Testis (tissue), 3 donors: ENCODE measurements around the gene KIF21B. TPM values are rescaled to one million over a fixed set of nuclear protein-coding genes. Genes with fewer than 3 reads are reported as not detected.
A peak's percentile ranks its signal among the peaks of the same experiment; 100 is the strongest.

ENCODE experiments used
- DNase-seq: peaks from one replicate; pipeline ENCODE4 v3.0.0-alpha.2; 2019
- H3K27ac ChIP-seq, 2 donors: fragments of 200-600 bp; sonication (generic); one replicate each; pipeline ENCODE4 v1.5.1; 2019
- H3K27me3 ChIP-seq: fragments of 200-600 bp; sonication (generic); one replicate; pipeline ENCODE4 v1.5.1; 2019
- H3K36me3 ChIP-seq: fragments of 200-600 bp; sonication (generic); one replicate; pipeline ENCODE4 v1.5.1; 2017; ENCODE audit warnings: low read depth; ENCODE audit errors: missing control alignments
- H3K4me1 ChIP-seq: fragments of 200-600 bp; sonication (generic); one replicate; pipeline ENCODE4 v1.5.1; 2019
- H3K4me3 ChIP-seq, 2 donors: fragments of 200-600 bp; sonication (generic); one replicate each; pipeline ENCODE4 v1.5.1; 2017 to 2019
- H3K9me3 ChIP-seq: fragments of 200-600 bp; sonication (generic); one replicate; pipeline ENCODE4 v1.5.1; 2017
- POLR2A ChIP-seq: fragments of 450-650 bp; IDR thresholded peaks from one replicate; pipeline ENCODE4 v1.6.1; 2017; ENCODE audit warnings: antibody characterized with exemption, mild to moderate bottlenecking, moderate library complexity
- WGBS, 2 donors: methylation state at CpG; one replicate each; pipeline ENCODE4 v1.1.5; 2018; 5-methylcytosine and 5-hydroxymethylcytosine counted together
- intact Hi-C: fragments of 100-400 bp; cut with DNase I; formaldehyde crosslinking; loops from one replicate; pipeline ENCODE4 v1.15.1; 2023; ENCODE audit warnings: low total_unique reads
- polyA plus RNA-seq: library from polyadenylated mRNA; stranded (reverse); fragments of 350-450 nt; fragmentation: Illumina TruSeq; extraction: RNeasy Lipid Tissue Mini Kit (QIAGEN cat#74804); gene quantifications from one replicate; pipeline ENCODE4 v1.2.3, GENCODE V29; 2014; ENCODE audit warnings: low read depth, low replicate concordance; ENCODE audit not compliant: insufficient read depth
- total RNA-seq, 2 donors: library from RNA; depleted of rRNA; stranded (reverse); fragments of >200 nt; gene quantifications; one replicate each; pipeline ENCODE4 v1.2.3, GENCODE V29; 2016
- TF ChIP-seq, protein P1 (sequence below), 3 experiments: fragments of 450-650 bp in 2 of 3; fragments of 200-600 bp in 1 of 3; sonication (generic) in 1 of 3; IDR thresholded peaks; one replicate each; pipeline ENCODE4 v1.5.1; 2016 to 2019; ENCODE audit warnings: antibody characterized with exemption in 3 of 3, mild to moderate bottlenecking in 2 of 3, moderate library complexity in 1 of 3

Gene KIF21B
- total and polyA plus RNA-seq, 3 donors from 2014 or later, result 23.3 to 32.7 (median 32.3) TPM

DNA sequence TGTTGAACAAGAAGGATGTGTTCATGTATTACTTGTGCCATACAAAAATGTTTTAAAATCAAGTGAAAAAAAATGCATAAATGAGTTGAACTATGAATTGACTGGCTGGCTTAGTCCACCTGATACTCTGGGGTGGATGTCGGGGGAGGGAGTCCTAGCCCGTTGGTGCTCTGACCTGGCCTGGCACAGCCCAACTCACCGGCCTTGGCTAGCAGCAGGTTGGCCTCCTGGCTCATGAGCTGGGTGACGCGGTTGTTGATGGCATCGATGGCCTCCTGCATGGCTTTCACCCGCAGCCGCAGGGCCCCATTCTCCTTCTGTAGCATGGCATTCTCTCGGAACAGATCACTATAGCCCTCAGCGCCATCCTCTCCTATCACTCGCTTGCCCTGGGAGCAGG is 21.6 kb downstream of the KIF21B start:
- H3K4me1 ChIP-seq, result no peaks in the 10 kb centered on the region
- no peaks in the 10 kb centered on the region for H3K27me3 ChIP-seq
- WGBS, 2 donors, result 82 to 85% methylated on average over 5 to 11 of the region's 11 CpGs
- no peak for DNase-seq
- H3K9me3 ChIP-seq, result no peaks in the 10 kb centered on the region
- intact Hi-C loops, result no loop called here
- H3K4me3 ChIP-seq, result no peak overlapping the region
- H3K36me3 ChIP-seq, result no peaks in the 10 kb centered on the region
- TF ChIP-seq, protein P1, sequence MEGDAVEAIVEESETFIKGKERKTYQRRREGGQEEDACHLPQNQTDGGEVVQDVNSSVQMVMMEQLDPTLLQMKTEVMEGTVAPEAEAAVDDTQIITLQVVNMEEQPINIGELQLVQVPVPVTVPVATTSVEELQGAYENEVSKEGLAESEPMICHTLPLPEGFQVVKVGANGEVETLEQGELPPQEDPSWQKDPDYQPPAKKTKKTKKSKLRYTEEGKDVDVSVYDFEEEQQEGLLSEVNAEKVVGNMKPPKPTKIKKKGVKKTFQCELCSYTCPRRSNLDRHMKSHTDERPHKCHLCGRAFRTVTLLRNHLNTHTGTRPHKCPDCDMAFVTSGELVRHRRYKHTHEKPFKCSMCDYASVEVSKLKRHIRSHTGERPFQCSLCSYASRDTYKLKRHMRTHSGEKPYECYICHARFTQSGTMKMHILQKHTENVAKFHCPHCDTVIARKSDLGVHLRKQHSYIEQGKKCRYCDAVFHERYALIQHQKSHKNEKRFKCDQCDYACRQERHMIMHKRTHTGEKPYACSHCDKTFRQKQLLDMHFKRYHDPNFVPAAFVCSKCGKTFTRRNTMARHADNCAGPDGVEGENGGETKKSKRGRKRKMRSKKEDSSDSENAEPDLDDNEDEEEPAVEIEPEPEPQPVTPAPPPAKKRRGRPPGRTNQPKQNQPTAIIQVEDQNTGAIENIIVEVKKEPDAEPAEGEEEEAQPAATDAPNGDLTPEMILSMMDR (IDR thresholded peaks at IDR 0.05), result no peak
- no peak for TF ChIP-seq POLR2A
- no peak overlapping the region for H3K27ac ChIP-seq

DNA sequence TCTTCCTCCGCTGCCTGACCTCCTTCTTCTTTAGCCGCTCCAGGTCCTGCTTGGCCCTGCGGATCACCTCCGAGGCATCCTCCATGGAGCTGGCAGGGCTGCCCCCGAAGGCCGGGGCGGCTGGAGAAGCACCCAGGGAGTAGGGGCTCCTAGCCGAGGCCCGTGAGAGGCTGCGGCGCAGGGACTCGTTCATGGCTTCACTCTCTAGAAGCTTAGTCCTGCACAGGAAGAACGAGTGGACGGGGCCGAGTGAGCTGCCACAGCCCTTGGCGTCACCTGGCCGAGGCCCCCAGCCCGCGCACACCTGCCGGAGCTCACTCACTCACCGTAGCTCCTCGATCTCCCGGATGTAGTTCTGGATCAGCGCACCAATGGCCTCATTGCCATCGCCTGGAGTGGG is 23.1 kb downstream of the KIF21B start:
- H3K27ac ChIP-seq, result no peak overlapping the region
- H3K27me3 ChIP-seq, result no peaks in the 10 kb centered on the region
- intact Hi-C loops, result no loop called here
- no peak for DNase-seq
- no peaks in the 10 kb centered on the region for H3K36me3 ChIP-seq
- peak overlapping the region; percentile 6 to 20 for H3K4me3 ChIP-seq
- 57 to 86% methylated on average over 15 to 25 of the region's 25 CpGs for WGBS, 2 donors
- TF ChIP-seq, protein P1 (IDR thresholded peaks at IDR 0.05), result no peak
- TF ChIP-seq POLR2A, result no peak
- H3K9me3 ChIP-seq, result no peaks in the 10 kb centered on the region
- no peaks in the 10 kb centered on the region for H3K4me1 ChIP-seq

DNA sequence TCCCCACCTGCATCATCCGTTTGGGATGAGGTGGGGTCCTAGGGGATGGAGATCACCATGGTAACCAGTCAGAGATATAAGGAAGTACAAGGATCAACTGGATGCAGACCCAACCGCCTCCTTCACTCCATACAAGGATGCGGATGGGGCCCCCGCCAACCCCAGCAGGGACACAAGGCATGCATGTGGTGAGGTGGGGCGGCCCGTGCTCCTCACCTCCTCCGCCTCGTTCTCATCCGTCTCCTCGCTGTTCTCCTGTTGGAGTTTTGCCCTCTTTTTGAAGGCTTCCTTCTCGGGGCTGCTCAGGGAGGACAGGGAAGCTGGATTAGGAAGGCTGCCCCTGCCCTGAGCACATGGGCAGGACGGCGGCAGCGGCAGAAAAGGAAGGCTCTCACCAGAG is 23.8 kb downstream of the KIF21B start:
- Histone ChIP-seq H3K4me1 (no peaks in the 10 kb centered on the region), H3K4me3 (no peak overlapping the region), H3K9me3 (no peaks in the 10 kb centered on the region), H3K27ac (no peak overlapping the region), H3K36me3 (no peaks in the 10 kb centered on the region), H3K27me3 (no peaks in the 10 kb centered on the region)
- no peak for TF ChIP-seq POLR2A
- TF ChIP-seq, protein P1 (IDR thresholded peaks at IDR 0.05), result no peak
- DNase-seq, result no peak
- intact Hi-C loops, result no loop called here
- 81 to 84% methylated on average over 14 of the region's 14 CpGs for WGBS, 2 donors

DNA sequence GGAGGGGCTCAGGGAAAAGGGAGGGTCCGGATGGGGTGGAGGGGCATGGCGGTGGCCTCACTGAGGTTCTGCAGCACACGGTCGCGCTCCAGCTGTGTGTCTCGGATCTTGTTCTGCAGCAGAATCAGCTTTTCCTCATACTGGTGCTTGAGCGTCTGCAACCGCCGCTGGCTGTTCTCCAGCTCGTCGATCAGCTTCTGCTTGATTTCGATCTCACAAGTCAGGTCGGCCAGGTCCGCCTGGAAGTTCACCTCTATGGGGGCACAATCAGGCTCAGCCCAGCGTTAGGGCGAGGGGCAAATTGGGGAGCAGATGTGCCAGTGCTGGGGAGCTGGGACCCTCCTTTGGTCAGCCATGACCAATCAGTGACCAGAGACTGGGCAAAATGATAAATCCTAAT is 25.2 kb downstream of the KIF21B start:
- intact Hi-C loops, result no loop called here
- H3K36me3 ChIP-seq, result no peaks in the 10 kb centered on the region
- WGBS, 2 donors, result 92 to 94% methylated on average over 16 of the region's 16 CpGs
- H3K4me3 ChIP-seq, result no peak overlapping the region
- H3K4me1 ChIP-seq, result no peaks in the 10 kb centered on the region
- TF ChIP-seq, protein P1 (IDR thresholded peaks at IDR 0.05), result no peak
- no peak for TF ChIP-seq POLR2A
- no peaks in the 10 kb centered on the region for H3K27me3 ChIP-seq
- DNase-seq, result no peak
- H3K27ac ChIP-seq, result no peak overlapping the region
- H3K9me3 ChIP-seq, result no peaks in the 10 kb centered on the region

DNA sequence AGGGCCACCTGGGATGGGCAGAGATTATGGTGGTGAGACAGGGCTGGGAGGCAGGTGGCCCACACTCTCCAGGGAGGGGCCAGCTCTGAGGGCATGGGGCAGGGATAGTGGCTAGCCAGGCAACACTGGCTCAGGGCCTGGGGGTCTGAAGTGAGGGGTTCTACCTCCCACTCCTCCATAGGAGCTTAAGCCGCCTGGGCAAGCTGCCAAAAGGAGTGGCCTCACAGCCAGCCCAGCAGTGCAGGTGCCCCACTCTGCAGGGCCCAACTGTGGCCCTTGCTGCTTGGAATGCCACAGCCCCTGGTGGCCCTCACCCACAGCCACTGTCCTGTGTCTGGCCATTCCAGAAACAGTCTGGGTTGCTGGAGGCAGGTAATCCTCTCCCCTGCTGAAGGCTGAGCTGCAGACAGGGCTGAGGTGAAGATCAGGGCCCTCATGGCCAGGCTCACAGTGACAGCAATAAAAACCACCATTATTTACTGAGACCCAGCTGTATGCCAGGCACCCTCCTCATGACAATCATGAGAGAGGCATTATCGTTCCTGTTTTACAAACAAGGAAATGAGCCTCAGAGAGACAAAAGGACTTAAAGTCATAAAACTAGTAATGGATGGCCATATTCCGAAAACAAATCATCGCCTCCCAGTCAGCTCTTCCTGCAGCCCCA is 31.0 kb downstream of the KIF21B start:
- H3K4me1 ChIP-seq, result no peaks in the 10 kb centered on the region
- no peaks in the 10 kb centered on the region for H3K9me3 ChIP-seq
- H3K36me3 ChIP-seq, result no peaks in the 10 kb centered on the region
- intact Hi-C loops, result no loop called here
- no peak overlapping the region for H3K27ac ChIP-seq
- no peak overlapping the region for H3K4me3 ChIP-seq
- DNase-seq, result no peak
- TF ChIP-seq, protein P1 (IDR thresholded peaks at IDR 0.05), result no peak
- TF ChIP-seq POLR2A, result no peak
- WGBS, 2 donors, result 75 to 81% methylated on average over 3 to 4 of the region's 4 CpGs
- no peaks in the 10 kb centered on the region for H3K27me3 ChIP-seq
